RCC 7860 (cell line): ENCODE results near the gene FAM219B.

ENCODE experiments used
- DNase-seq: peaks from one replicate; pipeline ENCODE4 v3.0.0-alpha.2; 2015; ENCODE audit warnings: low spot score
- FAIRE-seq: peaks from 2 replicates; lab custom pipeline; 2012; peaks lifted over from hg19 to GRCh38; lab: Jason Lieb, UNC

The FAM219B gene

GRCh38 chr15:74851960-74852359 lies 54.7 kb downstream of the FAM219B start:
- FAIRE-seq, result no peak

DNA sequence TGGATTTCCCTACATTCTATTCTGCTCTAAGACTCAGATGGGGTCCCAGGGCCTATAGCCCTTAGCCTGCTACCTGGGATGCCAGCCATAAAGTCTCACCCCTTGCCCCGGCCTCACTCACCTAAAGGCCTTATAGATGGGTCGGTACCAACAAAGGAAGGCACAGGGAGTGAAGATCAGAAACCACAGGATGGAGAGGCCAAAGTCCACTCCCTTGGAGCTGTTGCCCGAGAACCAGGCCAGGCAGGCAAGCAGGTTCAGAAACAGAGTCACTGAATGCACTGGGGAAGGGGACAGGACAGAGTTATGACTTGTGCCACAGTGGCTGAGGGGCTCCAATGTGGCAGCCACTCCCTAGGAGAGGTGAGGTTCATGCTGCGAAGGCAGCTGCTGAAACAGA lies 56.3 kb downstream of the FAM219B start:
- FAIRE-seq (no peak), DNase-seq (no peak)

More at GRCh38 chr15:74851960-74852359, 54.7 kb downstream of the FAM219B start:
- no peak for DNase-seq
